ENCODE data around the gene BMAL1.

Gene BMAL1

DNA sequence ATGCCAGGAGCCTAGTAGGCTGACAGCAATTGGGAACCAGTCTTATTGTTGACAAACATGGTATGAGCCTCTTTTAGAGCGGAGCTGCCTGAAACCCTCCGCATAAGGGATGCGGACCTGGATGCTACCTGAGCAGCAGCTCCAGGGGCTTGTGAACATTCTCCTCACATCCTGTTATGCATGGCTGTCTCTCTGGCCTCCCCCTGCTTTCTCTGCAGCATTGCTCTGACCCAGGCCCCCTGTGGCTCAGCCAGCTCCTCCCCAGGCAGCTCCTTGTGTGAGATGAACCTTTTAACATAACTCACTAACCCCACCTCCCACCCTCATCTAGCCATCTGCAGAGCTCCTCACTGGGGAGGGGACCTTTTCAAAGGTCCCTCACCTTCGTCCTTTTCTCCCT lies 6.0 kb downstream of the BMAL1 start:
- Histone ChIP-seq H3K9me2 (replicated peaks; ENCODE audit: control insufficient read depth, low read length) (no peaks in the 10 kb centered on the region), H3K27ac (ENCODE audit: low read depth, low read length) (no peak overlapping the region), H3K4me3 (ENCODE audit: low read length) (no peak overlapping the region), H3K27me3 (ENCODE audit: control insufficient read depth, low read length) (peaks cover 15% of the 10 kb centered on the region), H3F3A (ENCODE audit: control insufficient read depth, insufficient read depth) (no peaks in the 10 kb centered on the region), H3K9me3 (ENCODE audit: control insufficient read depth, insufficient read depth, low read length) (no peaks in the 10 kb centered on the region), H3K4me1 (ENCODE audit: control insufficient read depth, low read length) (no peaks in the 10 kb centered on the region), H3K79me2 (ENCODE audit: control insufficient read depth, low read length) (no peaks in the 10 kb centered on the region), H4K20me1 (ENCODE audit: control insufficient read depth, insufficient read depth, low read depth, low read length) (no peaks in the 10 kb centered on the region), H3K36me3 (ENCODE audit: control insufficient read depth, low read length) (no peaks in the 10 kb centered on the region), H3K4me2 (ENCODE audit: low read length) (no peak overlapping the region)
- TF ChIP-seq, protein P1, sequence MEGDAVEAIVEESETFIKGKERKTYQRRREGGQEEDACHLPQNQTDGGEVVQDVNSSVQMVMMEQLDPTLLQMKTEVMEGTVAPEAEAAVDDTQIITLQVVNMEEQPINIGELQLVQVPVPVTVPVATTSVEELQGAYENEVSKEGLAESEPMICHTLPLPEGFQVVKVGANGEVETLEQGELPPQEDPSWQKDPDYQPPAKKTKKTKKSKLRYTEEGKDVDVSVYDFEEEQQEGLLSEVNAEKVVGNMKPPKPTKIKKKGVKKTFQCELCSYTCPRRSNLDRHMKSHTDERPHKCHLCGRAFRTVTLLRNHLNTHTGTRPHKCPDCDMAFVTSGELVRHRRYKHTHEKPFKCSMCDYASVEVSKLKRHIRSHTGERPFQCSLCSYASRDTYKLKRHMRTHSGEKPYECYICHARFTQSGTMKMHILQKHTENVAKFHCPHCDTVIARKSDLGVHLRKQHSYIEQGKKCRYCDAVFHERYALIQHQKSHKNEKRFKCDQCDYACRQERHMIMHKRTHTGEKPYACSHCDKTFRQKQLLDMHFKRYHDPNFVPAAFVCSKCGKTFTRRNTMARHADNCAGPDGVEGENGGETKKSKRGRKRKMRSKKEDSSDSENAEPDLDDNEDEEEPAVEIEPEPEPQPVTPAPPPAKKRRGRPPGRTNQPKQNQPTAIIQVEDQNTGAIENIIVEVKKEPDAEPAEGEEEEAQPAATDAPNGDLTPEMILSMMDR (IDR thresholded peaks at IDR 0.05; ENCODE audit: low read depth, low read length, poor library complexity, severe bottlenecking), result no peak
- TF ChIP-seq EZH2phosphoT487 (IDR thresholded peaks at IDR 0.05; ENCODE audit: borderline replicate concordance, low read length), result no peak

DNA sequence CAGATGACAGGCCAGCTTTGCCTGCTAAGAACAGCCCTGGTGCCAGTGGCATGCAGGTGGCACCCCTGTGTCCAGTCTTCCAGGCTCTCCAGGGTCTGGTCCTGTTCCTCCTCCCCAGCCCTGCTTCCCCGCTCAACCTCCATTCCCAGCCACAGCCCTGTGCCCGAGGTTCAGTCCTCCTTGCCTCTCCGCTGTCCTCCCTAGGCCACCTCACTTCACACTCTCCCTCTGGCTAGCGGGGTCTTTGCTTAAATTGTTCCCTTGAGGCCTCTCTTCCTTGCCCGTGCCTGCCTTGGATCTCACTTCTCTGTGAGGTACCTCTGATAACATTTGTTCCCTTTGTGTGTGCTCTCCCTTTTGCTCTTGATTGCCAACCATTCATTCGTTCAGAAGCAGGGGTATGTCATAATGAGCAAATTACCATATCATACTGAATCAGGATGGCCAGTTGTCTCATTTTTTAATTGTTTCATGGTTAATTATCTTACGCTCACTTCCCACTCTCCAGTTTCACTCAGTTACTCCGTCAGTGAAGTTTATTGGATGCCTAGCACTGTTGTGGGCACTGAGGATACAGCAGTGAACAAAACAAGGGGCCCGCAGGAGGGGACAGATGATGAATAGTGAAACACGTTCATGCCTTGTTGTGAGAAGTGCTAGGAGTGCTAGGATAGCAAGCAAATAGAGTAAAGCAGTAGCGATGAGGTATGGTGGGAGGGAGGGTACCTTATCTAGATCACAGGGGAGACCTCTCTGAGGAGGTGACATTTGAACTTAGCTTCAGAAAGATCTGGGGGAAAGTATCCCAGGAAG lies 7.4 kb downstream of the BMAL1 start:
- Histone ChIP-seq H3K4me3 (ENCODE audit: low read length) (no peak overlapping the region), H3K4me1 (ENCODE audit: control insufficient read depth, low read length) (no peaks in the 10 kb centered on the region), H3K79me2 (ENCODE audit: control insufficient read depth, low read length) (no peaks in the 10 kb centered on the region), H3K36me3 (ENCODE audit: control insufficient read depth, low read length) (no peaks in the 10 kb centered on the region), H4K20me1 (ENCODE audit: control insufficient read depth, insufficient read depth, low read depth, low read length) (no peaks in the 10 kb centered on the region), H3K27ac (ENCODE audit: low read depth, low read length) (no peak overlapping the region), H3K27me3 (ENCODE audit: control insufficient read depth, low read length) (peaks cover 4% of the 10 kb centered on the region; the same call in 1 of the 2 replicates), H3K4me2 (ENCODE audit: low read length) (no peak overlapping the region), H3F3A (ENCODE audit: control insufficient read depth, insufficient read depth) (no peaks in the 10 kb centered on the region), H3K9me2 (replicated peaks; ENCODE audit: control insufficient read depth, low read length) (no peaks in the 10 kb centered on the region), H3K9me3 (ENCODE audit: control insufficient read depth, insufficient read depth, low read length) (no peaks in the 10 kb centered on the region)
- TF ChIP-seq, protein P1 (IDR thresholded peaks at IDR 0.05; ENCODE audit: low read depth, low read length, poor library complexity, severe bottlenecking), result no peak
- TF ChIP-seq EZH2phosphoT487 (IDR thresholded peaks at IDR 0.05; ENCODE audit: borderline replicate concordance, low read length), result no peak

DNA sequence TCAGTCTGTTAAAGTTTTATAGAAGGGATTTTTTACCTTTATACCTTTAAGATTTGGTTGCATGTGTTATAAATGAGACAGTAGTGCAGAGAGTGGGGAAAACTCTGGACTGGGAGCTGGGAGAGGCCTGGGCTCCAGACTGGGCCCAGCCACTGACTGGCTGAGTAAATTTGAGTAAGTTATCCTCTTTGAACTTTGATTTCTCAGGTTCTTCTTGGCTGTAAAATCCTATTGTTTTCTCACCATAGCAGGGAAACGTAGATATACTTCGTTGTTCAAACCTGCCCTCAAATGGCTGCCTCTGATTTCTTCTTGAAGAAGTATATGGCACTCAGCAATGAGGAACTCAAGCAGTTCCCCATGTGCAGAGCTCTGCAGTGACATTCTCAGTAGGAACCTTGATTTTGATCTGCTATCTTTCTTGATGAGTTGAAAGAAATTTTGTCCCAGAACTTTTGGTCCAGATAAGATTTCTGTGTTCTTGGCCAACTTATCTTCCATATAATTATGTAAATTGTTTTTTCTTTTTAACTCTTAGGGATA lies 8.8 kb downstream of the BMAL1 start:
- no peaks in the 10 kb centered on the region for H3K27me3 ChIP-seq (ENCODE audit: control insufficient read depth, low read length)
- no peak for TF ChIP-seq EZH2phosphoT487 (IDR thresholded peaks at IDR 0.05; ENCODE audit: borderline replicate concordance, low read length)
- TF ChIP-seq, protein P1 (IDR thresholded peaks at IDR 0.05; ENCODE audit: low read depth, low read length, poor library complexity, severe bottlenecking), result no peak
- H3F3A ChIP-seq (ENCODE audit: control insufficient read depth, insufficient read depth), result no peaks in the 10 kb centered on the region
- no peaks in the 10 kb centered on the region for H3K79me2 ChIP-seq (ENCODE audit: control insufficient read depth, low read length)
- no peaks in the 10 kb centered on the region for H3K4me1 ChIP-seq (ENCODE audit: control insufficient read depth, low read length)
- no peaks in the 10 kb centered on the region for H3K9me3 ChIP-seq (ENCODE audit: control insufficient read depth, insufficient read depth, low read length)
- no peak overlapping the region for H3K4me3 ChIP-seq (ENCODE audit: low read length)
- H3K4me2 ChIP-seq (ENCODE audit: low read length), result no peak overlapping the region
- H3K9me2 ChIP-seq (replicated peaks; ENCODE audit: control insufficient read depth, low read length), result no peaks in the 10 kb centered on the region
- no peaks in the 10 kb centered on the region for H3K36me3 ChIP-seq (ENCODE audit: control insufficient read depth, low read length)
- no peaks in the 10 kb centered on the region for H4K20me1 ChIP-seq (ENCODE audit: control insufficient read depth, insufficient read depth, low read depth, low read length)
- no peak overlapping the region for H3K27ac ChIP-seq (ENCODE audit: low read depth, low read length)
